Tibial artery (tissue), 4 donors: ENCODE measurements around the gene RNF186.
"Not testable (repeated sequence)": the region's sequence is repeated elsewhere in the genome, so short reads cannot be mapped to it uniquely, and the experiment has no call there.

Experiments
- DNase-seq, 2 donors: peaks; one replicate each; pipeline ENCODE4 v3.0.0-alpha.2; 2019
- H3K27ac ChIP-seq, 2 donors: fragments of 200-600 bp; sonication (generic) in 1 of 2; 1 replicate in 1 of 2; 2 replicates in 1 of 2; pipeline ENCODE4 v1.5.1; 2018 to 2019; ENCODE audit warnings: mild to moderate bottlenecking in 1 of 2
- H3K27me3 ChIP-seq, 2 donors: fragments of 200-600 bp; sonication (generic) in 1 of 2; one replicate each; pipeline versions ENCODE4 v1.5.1 to v1.6.0; 2016 to 2019
- H3K36me3 ChIP-seq, 3 donors: fragments of 200-600 bp; sonication (generic) in 2 of 3; one replicate each; pipeline ENCODE4 v1.5.1; 2016 to 2019; ENCODE audit warnings: mild to moderate bottlenecking in 2 of 3
- H3K4me1 ChIP-seq, 4 donors: fragments of 200-600 bp; sonication (generic) in 2 of 4; 1 replicate in 3 of 4; 2 replicates in 1 of 4; pipeline ENCODE4 v1.5.1; 2016 to 2019
- H3K4me3 ChIP-seq, 2 donors: fragments of 200-600 bp; sonication (generic) in 1 of 2; 1 replicate in 1 of 2; 2 replicates in 1 of 2; pipeline ENCODE4 v1.5.1; 2018 to 2019; ENCODE audit warnings: mild to moderate bottlenecking in 2 of 2
- H3K9me3 ChIP-seq, 3 donors: fragments of 200-600 bp; sonication (generic) in 1 of 3; one replicate each; pipeline ENCODE4 v1.5.1; 2016 to 2019
- CTCF ChIP-seq, 2 experiments: fragments of 200-600 bp in 1 of 2; fragments of 450-650 bp in 1 of 2; IDR thresholded peaks; one replicate each; pipeline ENCODE4 v1.5.1; 2017 to 2019; ENCODE audit warnings: antibody characterized with exemption in 2 of 2, mild to moderate bottlenecking in 1 of 2, moderate library complexity in 1 of 2
- intact Hi-C: fragments of 100-400 bp; cut with DNase I; formaldehyde crosslinking; loops from one replicate; pipeline ENCODE4 v1.15.0; 2023; ENCODE audit warnings: low total_unique reads

Gene RNF186

GRCh38 chr1:19819701-19820100 is 4.6 kb upstream of the RNF186 start:
- H3K4me3 ChIP-seq: no peak overlapping the region
- peaks cover 0 to 24% (median 9%) of the 10 kb centered on the region in 4 donors for H3K4me1 ChIP-seq
- H3K36me3 ChIP-seq: no peaks in the 10 kb centered on the region
- no peak overlapping the region for H3K27ac ChIP-seq
- TF ChIP-seq CTCF (IDR thresholded peaks at IDR 0.05): no peak
- no peaks in the 10 kb centered on the region for H3K27me3 ChIP-seq
- DNase-seq: no peak
- no peaks in the 10 kb centered on the region for H3K9me3 ChIP-seq
- intact Hi-C loops: no loop called here

GRCh38 chr1:19818324-19818723 is 3.2 kb upstream of the RNF186 start:
- H3K4me1 ChIP-seq: peaks cover 0 to 20% (median 5%) of the 10 kb centered on the region in 4 donors
- no peak overlapping the region for H3K4me3 ChIP-seq
- no peak overlapping the region for H3K27ac ChIP-seq
- H3K27me3 ChIP-seq: no peaks in the 10 kb centered on the region
- intact Hi-C loops: no loop called here
- TF ChIP-seq CTCF (IDR thresholded peaks at IDR 0.05): no peak
- no peaks in the 10 kb centered on the region for H3K36me3 ChIP-seq
- no peak for DNase-seq
- H3K9me3 ChIP-seq: no peaks in the 10 kb centered on the region

- intact Hi-C loops: no loop called here
- no peaks in the 10 kb centered on the region for H3K9me3 ChIP-seq
- no peaks in the 10 kb centered on the region for H3K36me3 ChIP-seq
- H3K27me3 ChIP-seq: no peaks in the 10 kb centered on the region
- no peak overlapping the region for H3K4me3 ChIP-seq
- no peak overlapping the region for H3K27ac ChIP-seq
- H3K4me1 ChIP-seq: peaks cover 0 to 20% (median 5%) of the 10 kb centered on the region in 4 donors
- DNase-seq: no peak
- TF ChIP-seq CTCF (IDR thresholded peaks at IDR 0.05): no peak
These were observed 2.1 kb upstream of the RNF186 start for GRCh38 chr1:19817160-19817559.

GRCh38 chr1:19816737-19817086 is 1.6 kb upstream of the RNF186 start:
- H3K27ac ChIP-seq, intact Hi-C loops, H3K27me3 ChIP-seq, H3K36me3 ChIP-seq, H3K9me3 ChIP-seq, H3K4me3 ChIP-seq, DNase-seq: not testable (repeated sequence)
- peaks cover 0 to 20% (median 5%) of the 10 kb centered on the region in 4 donors for H3K4me1 ChIP-seq

GRCh38 chr1:19815801-19816736 is 986 bp upstream of the RNF186 start:
- no peak overlapping the region for H3K27ac ChIP-seq
- TF ChIP-seq CTCF (IDR thresholded peaks at IDR 0.05): no peak
- H3K4me3 ChIP-seq: no peak overlapping the region
- H3K4me1 ChIP-seq: peaks cover 0 to 20% (median 5%) of the 10 kb centered on the region in 4 donors
- H3K36me3 ChIP-seq: no peaks in the 10 kb centered on the region
- peak in 1 of 2 donors; percentile 22 for DNase-seq
- H3K27me3 ChIP-seq: no peaks in the 10 kb centered on the region
- intact Hi-C loops: no loop called here
- H3K9me3 ChIP-seq: no peaks in the 10 kb centered on the region

GRCh38 chr1:19814244-19814661 is 830 bp downstream of the RNF186 start:
- TF ChIP-seq CTCF (IDR thresholded peaks at IDR 0.05): no peak
- H3K27ac ChIP-seq: no peak overlapping the region
- H3K36me3 ChIP-seq: no peaks in the 10 kb centered on the region
- H3K4me1 ChIP-seq: peaks cover 0 to 17% (median 5%) of the 10 kb centered on the region in 4 donors
- intact Hi-C loops: loop anchor here (5.0 kb wide), 1 partner anchor 97 kb away; no protein-coding TSS in a partner anchor
- H3K27me3 ChIP-seq: no peaks in the 10 kb centered on the region
- H3K9me3 ChIP-seq: no peaks in the 10 kb centered on the region
- H3K4me3 ChIP-seq: no peak overlapping the region
- no peak for DNase-seq
